GM12878 (cell line): Measurements from ENCODE around the gene CORO1C. TPM values are rescaled to one million over a fixed set of nuclear protein-coding genes. Genes with fewer than 3 reads are reported as not detected.

Source experiments
- BRCA1 ChIP-seq: IDR thresholded peaks from 2 replicates; pipeline ENCODE4 v1.6.1; 2011; ENCODE audit warnings: low read depth, low read length, improper control_type of control experiment
- CEBPZ ChIP-seq: fragments of 150-350 bp; IDR thresholded peaks from 2 replicates; pipeline ENCODE4 v1.6.1; 2016; ENCODE audit warnings: low read depth, low read length
- E2F8 ChIP-seq: fragments of 450-650 bp; IDR thresholded peaks from 2 replicates; pipeline ENCODE4 v1.6.1; 2018; ENCODE audit warnings: mild to moderate bottlenecking, low read depth, moderate library complexity; ENCODE audit not compliant: partially characterized antibody
- HDAC2 ChIP-seq: fragments of 200-600 bp; sonication (generic); IDR thresholded peaks from 2 replicates; pipeline ENCODE4 v1.6.1; 2017
- IRF5 ChIP-seq: fragments of 450-650 bp; IDR thresholded peaks from 2 replicates; pipeline ENCODE4 v1.6.1; 2017; ENCODE audit warnings: borderline replicate concordance
- MXI1 ChIP-seq: fragments of 150-350 bp; IDR thresholded peaks from 2 replicates; pipeline ENCODE4 v1.6.1; 2011; ENCODE audit warnings: low read depth, mild to moderate bottlenecking, inconsistent platforms, low read length, improper control_type of control experiment
- NFXL1 ChIP-seq: fragments of 450-650 bp; IDR thresholded peaks from 2 replicates; pipeline ENCODE4 v1.6.1; 2017; ENCODE audit warnings: antibody characterized with exemption, mild to moderate bottlenecking, borderline replicate concordance
- RB1 ChIP-seq: fragments of 450-650 bp; formaldehyde crosslinking; IDR thresholded peaks from 2 replicates; pipeline ENCODE4 v1.6.1; 2017; ENCODE audit warnings: mild to moderate bottlenecking, borderline replicate concordance
- RELA ChIP-seq: fragments of 450-650 bp; IDR thresholded peaks from 2 replicates; pipeline ENCODE4 v1.8.0; 2014; ENCODE audit warnings: borderline replicate concordance; ENCODE audit not compliant: partially characterized antibody
- ZNF592 ChIP-seq: fragments of 450-650 bp; IDR thresholded peaks from 2 replicates; pipeline ENCODE4 v1.6.1; 2017; ENCODE audit warnings: mild to moderate bottlenecking, moderate library complexity
- ZNF687 ChIP-seq: fragments of 450-650 bp; IDR thresholded peaks from 2 replicates; pipeline ENCODE4 v1.6.1; 2017; ENCODE audit warnings: mild to moderate bottlenecking, moderate library complexity
- ZZZ3 ChIP-seq: IDR thresholded peaks from 2 replicates; pipeline ENCODE4 v1.6.1; 2011; ENCODE audit warnings: low read depth; ENCODE audit not compliant: control insufficient read depth, insufficient read length
- polyA plus RNA-seq, 11 experiments: library from polyadenylated mRNA; depleted of rRNA in 4 of 11; unstranded in 6 of 11; stranded (reverse) in 5 of 11; fragments of >200 nt; fragmentation: Nextera tagmentation in 4 of 11; fragmentation: Illumina TruSeq in 1 of 11; extraction: Ambion mirVana in 4 of 11; extraction: Trizol in 1 of 11; gene quantifications; 1 replicate in 1 of 11; 2 replicates in 10 of 11; pipeline versions ENCODE4 v1.2.1 to v1.2.3, GENCODE V29; 2011 to 2016; ENCODE audit warnings: inconsistent platforms in 2 of 11, missing spikeins in 2 of 11, low read depth in 1 of 11
- total RNA-seq, 4 experiments: library from RNA; depleted of rRNA in 3 of 4; stranded (reverse); fragments of >200 nt in 3 of 4; fragmentation: Illumina TruSeq in 1 of 4; extraction: Trizol in 1 of 4; gene quantifications; 2 replicates each; pipeline versions ENCODE4 v1.2.1 to v1.2.3, GENCODE V29; 2013 to 2021

Gene CORO1C
- total and polyA plus RNA-seq, 10 of the 15 experiments (the other 5 are each of a cell fraction or from before 2014, with no cell fraction given) = 52.7 to 254 (median 171) TPM

- TF ChIP-seq ZNF592 (no peak), RELA (no peak), E2F8 (no peak), RB1 (no peak), NFXL1 (no peak), BRCA1 (no peak), HDAC2 (no peak), ZNF687 (no peak), CEBPZ (no peak), IRF5 (no peak), MXI1 (no peak), ZZZ3 (no peak)
Observed at GRCh38 chr12:108623577-108623976, 107.7 kb downstream of the CORO1C start (continued).
